Islet precursor cell (in vitro differentiated cells): Measurements from ENCODE around the gene MSH6.

Experiments
- DNase-seq: peaks from one replicate; pipeline ENCODE4 v3.0.0-alpha.2; 2018

Gene MSH6

GRCh38 chr2:47782671-47783485, at the start of gene MSH6:
Gene MSH6 (plus strand): TSS chr2:47783145. CDS start chr2:47783234, 89 bp downstream.
- DNase-seq: peak; percentile 94

- no peak for DNase-seq
These were observed 47.6 kb upstream of the MSH6 start for GRCh38 chr2:47735136-47735869.

DNA sequence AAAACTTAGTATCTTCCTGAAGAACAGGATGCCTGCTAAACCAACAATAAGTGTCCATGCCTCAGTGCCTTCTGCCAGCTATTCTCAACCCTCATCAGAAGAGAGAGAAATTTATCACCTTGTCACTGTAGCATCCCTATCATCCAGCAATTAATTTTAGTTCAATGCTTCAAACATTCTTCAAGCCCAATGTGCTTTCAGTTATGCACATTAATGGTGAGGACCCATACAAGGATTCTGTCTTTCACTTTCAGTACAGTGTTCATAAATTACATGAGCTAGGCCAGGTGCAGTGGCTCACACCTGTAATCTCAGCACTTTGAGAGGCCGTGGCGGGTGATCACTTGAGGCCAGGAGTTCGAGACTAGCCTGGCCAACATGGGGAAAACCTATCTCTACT, 47.0 kb upstream of the MSH6 start:
- no peak for DNase-seq

- no peak for DNase-seq
These were observed 45.6 kb upstream of the MSH6 start for GRCh38 chr2:47737191-47737975.

GRCh38 chr2:47738331-47738730, 44.6 kb upstream of the MSH6 start:
- DNase-seq: no peak

DNA sequence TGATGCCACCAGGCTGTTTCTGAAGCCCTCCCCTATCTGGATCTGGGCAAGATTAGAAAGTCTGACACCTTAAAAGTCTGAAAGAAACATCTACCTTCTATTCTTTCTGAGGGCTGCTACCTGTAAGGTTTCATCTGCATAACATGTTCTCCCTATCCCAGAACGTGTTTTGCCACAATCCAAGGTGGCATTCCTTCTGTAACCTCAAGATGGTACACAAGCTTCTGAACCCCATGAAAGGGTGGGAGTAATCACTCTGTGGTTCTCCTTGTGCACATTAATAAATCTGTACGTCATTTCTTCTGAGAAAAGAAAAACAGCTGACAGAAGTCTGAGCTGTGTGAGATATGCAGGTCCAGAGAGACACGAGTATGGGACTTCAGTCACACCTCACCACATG, 41.8 kb upstream of the MSH6 start:
- no peak for DNase-seq

GRCh38 chr2:47741637-47742036, 41.3 kb upstream of the MSH6 start:
- no peak for DNase-seq

GRCh38 chr2:47744074-47744473, 38.9 kb upstream of the MSH6 start:
- DNase-seq: no peak

- DNase-seq: no peak
These were observed 35.1 kb upstream of the MSH6 start for GRCh38 chr2:47747878-47748277.

GRCh38 chr2:47751856-47752414, 31.0 kb upstream of the MSH6 start:
- peak; percentile 62 for DNase-seq

DNA sequence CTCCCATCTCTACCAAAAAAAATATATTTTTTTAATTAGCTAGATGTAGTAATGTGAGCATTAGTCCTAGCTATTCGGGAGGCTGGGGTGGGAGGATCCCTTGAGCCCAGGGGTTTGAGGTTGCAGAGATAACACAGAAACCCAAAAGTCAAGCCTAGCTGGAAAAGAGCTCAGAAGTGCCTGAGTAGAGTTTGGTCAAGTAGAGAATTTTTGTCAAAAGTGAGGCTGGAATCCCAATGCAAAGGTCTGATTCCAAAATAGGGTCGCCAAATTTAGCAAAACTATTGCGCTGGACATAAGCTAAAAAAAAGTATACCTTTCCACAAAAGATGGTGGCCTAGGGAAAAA, 15.5 kb upstream of the MSH6 start:
- no peak for DNase-seq

- DNase-seq: peak; percentile 87
These were observed 14.9 kb upstream of the MSH6 start for GRCh38 chr2:47767880-47768609.

- DNase-seq: no peak
These were observed 13.6 kb upstream of the MSH6 start for GRCh38 chr2:47769318-47769717.

- peak; percentile 94 for DNase-seq
These were observed 11.7 kb upstream of the MSH6 start for GRCh38 chr2:47771211-47771610.

DNA sequence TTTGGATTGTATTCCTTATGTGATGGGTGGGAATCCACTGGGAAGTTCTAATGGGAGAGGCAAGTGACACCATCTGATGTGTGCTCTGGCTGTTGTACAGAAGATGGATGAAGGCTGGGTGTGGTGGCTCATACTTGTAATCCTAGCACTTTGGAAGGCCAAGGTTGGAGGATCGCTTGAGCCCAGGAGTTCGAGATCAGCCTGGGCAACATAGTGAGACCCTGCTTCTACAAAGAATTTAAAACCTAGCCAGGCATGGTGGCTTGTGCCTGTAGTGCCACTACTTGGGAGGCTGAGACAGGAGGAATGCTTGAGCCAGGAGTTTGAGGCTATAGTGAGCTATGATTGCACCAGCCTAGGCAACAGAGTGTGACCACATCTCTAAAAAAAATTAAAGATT, 10.6 kb upstream of the MSH6 start:
- no peak for DNase-seq

GRCh38 chr2:47774567-47774966, 8.4 kb upstream of the MSH6 start:
- no peak for DNase-seq

- no peak for DNase-seq
These were observed 5.5 kb upstream of the MSH6 start for GRCh38 chr2:47777277-47777937.

DNA sequence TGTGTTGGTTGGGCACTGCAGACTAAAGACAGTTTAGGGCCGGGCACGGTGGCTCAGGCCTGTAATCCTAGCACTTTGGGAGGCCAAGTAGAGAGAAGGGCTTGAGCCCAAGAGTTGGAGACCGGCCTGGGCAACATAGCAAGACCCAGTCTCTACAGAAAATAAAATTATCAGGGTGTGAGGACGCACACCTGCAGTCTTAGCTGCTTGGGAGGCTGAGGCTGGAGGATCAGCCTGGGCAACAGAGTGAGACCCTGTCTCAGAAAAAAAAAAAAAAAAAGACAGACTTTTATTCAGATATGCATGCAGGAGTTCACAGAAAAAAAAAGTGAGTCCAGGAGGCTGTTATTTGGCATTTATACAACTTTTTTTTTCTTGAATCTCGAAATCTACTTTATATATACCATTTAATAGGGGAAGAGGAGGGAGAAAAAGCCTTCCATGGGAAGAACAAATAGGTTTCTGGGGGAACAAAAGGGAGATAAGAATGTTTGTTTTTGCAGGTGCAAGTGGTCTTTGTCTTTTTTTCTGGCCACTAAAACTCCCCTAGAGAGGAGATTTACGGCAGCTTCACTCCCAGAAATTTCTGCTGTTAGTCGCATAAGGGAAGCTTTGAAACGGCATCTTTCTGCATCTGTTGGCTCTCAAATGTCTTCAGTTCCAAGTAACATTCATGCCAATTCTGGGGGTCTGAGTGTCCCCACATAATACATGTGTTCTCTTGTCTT, 4.1 kb upstream of the MSH6 start:
- no peak for DNase-seq

- DNase-seq: no peak
These were observed 3.5 kb upstream of the MSH6 start for GRCh38 chr2:47779426-47779790.

GRCh38 chr2:47782381-47782670, 619 bp upstream of the MSH6 start:
- DNase-seq: no peak

GRCh38 chr2:47783486-47784351, 774 bp downstream of the MSH6 start:
- DNase-seq: peak; percentile 91
